GM21360 (cell line): ENCODE measurements around the gene PHLDB1.
A peak's percentile ranks its signal among the peaks of the same experiment; 100 is the strongest.
"Not testable (repeated sequence)": the region's sequence is repeated elsewhere in the genome, so short reads cannot be mapped to it uniquely, and the experiment has no call there.

Source experiments
- ATAC-seq: cut with Tn5 transposase; IDR thresholded peaks from one replicate; pipeline ENCODE4 v1.9.1; 2021; ENCODE audit warnings: mild to moderate bottlenecking, moderate library complexity; ENCODE audit not compliant: unreplicated experiment

Gene PHLDB1

GRCh38 chr11:118607401-118608359, at the start of gene PHLDB1:
TSS of gene PHLDB1 (plus strand) at chr11:118607615. CDS start at chr11:118613837, 6,222 bp downstream.
- no peak for ATAC-seq

DNA sequence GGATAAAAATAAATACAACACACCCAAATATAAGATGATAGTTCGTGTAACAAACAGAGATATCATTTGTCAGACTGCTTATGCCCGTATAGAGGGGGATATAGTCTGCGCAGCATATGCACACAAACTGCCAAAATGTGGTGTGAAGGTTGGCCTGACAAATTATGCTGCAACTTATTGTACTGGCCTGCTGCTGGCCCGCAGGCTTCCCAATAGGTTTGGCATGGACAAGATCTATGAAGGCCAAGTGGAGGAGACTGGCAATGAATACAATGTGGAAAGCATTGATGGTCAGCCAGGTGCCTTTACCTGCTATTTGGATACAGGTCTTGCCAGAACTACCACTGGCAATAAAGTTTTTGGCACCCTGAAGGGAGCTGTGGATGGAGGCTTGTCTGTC, 46.6 kb upstream of the PHLDB1 start:
- no peak for ATAC-seq

DNA sequence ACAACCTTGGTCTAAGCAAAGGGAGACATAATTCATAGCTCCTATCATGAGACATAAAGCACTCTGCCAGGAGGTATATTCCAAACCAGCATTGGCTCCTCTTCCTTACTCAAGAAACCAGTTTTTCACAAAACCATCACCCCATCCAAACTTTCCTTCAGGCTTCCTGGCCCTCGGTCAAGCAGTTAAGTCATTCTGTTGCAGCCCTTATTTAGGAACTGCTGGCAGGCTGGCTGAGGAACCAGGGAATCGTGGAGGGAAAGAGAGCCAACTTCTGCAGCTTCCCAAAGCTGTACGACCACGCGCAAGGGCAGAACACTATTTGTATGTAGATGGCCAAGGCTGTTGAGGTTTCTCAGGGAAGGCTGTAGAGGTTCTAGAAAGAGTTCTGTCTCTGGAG, 42.4 kb upstream of the PHLDB1 start:
- no peak for ATAC-seq

GRCh38 chr11:118569670-118570069, 37.7 kb upstream of the PHLDB1 start:
- no peak for ATAC-seq

GRCh38 chr11:118570787-118571186, 36.6 kb upstream of the PHLDB1 start:
- ATAC-seq, result no peak

DNA sequence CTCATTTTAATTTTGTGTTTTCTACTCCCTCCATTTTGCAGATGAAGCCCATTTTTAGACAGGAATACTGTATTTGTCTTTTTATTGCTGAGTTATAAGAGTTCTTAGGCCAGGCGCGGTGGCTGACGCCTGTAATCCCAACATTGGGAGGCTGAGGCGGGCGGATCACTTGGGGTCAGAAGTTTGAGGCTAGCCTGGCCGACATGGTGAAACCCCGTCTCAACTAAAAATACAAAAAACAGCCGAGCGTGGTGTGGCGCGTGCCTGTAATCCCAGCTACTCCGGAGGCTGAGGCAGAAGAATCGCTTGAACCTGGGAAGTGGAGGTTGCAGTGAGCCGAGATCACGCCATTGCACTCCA, 35.7 kb upstream of the PHLDB1 start:
- ATAC-seq, result peak; percentile 21

DNA sequence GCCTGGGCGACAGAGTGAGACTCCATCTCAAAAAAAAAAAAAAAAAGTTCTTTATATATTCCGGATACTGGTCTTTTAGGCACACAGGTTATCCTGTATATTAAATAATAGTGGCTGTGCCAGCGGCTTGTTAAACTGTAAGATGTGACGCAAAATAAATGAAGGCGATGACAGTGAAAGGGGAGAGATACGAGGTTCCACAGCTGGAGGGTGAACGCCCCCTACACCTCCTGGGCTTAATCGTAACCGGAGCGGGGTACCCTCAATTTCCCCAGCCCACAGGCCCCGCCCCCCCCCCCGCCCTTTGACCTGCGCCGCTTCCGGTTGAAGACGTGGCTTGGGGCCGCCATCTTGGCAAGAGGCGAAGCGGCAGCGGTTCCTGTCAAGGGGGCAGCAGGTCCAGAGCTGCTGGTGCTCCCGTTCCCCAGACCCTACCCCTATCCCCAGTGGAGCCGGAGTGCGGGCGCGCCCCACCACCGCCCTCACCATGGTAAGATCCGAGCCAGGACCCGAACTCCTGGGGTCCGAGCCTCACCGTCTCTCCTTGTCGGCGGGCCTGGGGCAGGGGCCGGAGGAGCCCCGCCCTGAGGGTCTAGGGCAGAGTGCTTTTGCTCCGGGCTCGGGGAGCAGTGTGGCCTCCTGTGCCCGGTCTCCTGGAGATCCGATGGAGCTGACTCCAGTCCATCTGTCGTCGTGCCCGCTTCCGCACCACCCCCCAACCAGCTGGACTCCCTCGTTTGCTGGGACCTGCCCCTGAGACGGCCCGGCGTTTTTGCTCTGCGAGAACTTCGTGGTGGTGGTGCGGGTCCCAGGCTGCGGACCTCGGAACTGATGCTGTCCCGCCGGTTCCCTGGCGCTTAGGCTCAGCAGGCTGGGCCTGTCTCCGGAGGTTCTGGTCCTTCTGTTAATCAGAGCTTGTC, 35.1 kb upstream of the PHLDB1 start, which contains the start of gene ARCN1:
Gene ARCN1, plus strand, starts transcription at position 349 of the 920 bp plus-strand sequence. Its CDS starts 139 bp downstream, at position 488.
- ATAC-seq, result peak; percentile 58

DNA sequence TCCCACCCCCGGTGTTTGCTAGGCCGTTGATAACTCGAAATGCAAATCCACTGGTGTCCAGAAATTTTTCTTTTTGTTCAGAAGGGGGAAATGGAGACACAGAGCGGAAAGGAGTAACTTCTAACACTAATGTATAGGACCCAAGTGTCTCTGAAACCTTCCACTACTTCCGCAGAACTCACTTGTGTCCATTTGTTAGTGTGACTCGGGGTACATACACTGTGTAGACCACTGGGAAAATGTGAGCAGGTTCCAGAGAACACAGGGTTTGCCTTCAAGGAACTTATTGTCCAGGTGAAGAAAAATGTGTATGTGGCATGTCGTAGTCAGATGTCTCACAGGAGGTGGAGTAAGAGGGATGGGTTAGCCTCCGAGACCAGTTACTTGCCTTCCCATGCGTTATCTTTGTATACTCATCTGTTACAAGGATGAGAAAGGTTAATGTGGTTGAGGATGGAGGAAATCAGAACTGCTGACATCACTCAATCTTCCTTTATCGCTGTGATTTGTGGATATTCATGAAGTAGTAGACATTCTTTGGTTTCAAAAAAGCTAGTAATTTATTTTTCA, 34.3 kb upstream of the PHLDB1 start:
- peak; percentile 16 for ATAC-seq

DNA sequence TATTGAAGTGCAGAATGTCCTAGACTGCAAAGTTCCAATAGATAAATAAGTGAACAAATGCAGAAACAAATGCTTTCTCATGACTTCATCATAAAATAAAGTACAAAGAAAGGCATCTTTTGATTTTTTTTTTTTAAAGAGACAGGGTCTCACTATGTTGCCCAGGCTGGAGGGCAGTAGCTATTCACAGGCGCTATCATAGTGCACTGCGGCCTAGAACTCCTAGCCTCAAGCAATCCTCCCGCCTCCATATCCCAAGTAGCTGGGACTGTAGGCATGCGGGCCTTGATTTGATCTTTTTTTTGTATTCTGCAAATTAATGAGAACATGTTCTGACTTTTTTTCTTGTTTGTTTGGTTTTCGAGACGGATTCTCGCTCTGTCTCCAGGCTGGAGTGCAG, 32.8 kb upstream of the PHLDB1 start:
- ATAC-seq, result no peak

GRCh38 chr11:118577995-118578394, 29.4 kb upstream of the PHLDB1 start:
- not testable (repeated sequence) for ATAC-seq

DNA sequence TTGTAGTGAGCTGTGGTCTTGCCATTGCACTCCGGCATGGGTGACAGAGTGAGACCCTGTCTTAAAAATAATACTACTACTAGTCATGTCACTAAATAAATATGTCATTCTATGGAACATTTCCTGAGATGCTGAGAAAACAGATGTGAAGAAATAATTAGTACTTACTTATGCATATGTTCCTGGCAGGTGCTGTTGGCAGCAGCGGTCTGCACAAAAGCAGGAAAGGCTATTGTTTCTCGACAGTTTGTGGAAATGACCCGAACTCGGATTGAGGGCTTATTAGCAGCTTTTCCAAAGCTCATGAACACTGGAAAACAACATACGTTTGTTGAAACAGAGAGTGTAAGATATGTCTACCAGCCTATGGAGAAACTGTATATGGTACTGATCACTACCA, 26.4 kb upstream of the PHLDB1 start:
- ATAC-seq, result no peak

DNA sequence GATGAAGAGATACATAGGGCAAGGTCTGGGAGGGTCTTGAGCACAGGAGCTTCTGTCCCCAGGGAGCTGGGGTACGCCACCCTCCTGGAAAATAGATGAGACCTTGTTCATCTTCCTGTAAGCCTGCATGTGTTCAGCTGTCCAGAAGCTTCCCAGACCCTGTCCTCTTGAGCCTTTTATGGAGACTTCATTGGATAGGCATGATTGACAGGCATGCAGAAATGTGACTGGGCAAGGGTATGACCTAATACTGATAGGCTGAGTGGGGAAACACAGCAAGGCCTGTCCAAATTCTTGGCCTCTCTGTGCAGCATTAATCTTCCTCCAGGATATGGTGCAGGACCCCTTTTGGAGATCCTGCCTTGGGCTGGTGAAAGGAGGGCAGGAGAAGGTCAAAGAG, 19.5 kb upstream of the PHLDB1 start:
- no peak for ATAC-seq

DNA sequence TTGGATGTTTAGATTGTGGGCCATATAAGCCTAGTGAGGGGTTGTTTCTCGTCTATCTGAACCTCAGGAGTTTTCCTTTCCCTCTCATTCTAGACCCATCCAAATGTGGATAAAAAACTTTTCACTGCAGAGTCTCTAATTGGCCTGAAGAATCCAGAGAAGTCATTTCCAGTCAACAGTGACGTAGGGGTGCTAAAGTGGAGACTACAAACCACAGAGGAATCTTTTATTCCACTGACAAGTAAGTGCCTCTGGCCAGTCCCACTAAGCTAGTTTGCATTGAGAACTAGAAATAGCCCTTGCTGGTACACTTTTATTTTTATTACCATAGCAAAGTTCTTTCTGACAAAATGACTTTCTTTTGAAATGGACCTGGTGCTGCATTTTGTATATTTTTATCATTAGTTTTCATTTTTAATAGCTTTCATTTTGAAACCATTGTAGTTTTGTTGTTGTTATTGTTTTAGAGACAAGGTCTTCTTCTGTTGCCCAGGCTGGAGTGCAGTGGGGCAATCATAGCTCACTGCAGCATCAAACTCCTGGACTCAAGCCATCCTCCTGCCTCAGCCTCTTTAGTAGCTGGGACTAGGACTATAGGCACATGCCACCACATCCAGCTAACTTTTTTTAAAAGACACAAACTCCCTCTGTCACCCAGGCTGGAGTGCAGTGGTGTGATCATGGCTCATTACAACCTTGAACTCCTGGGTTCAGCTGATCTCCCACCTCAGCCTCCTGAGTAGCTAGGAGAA, 14.6 kb upstream of the PHLDB1 start:
- ATAC-seq, result no peak

DNA sequence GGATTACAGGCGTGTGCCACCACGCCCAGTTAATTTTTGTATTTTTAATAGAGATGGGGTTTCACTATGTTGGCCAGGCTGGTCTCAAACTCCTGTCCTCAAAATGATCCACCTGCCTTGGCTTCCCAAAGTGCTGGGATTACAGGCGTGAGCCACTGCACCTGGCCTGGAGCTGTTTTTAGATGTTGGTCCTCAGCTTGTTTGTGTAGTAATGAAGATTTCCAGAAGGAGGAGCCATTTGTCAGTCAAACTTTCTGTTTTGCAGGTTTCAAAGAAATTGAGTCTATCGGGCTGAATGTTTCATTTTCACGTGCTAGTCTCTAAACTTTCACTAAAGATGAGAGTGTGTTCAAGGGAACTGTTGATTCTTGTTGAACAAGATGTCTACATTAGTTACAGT, 12.4 kb upstream of the PHLDB1 start:
- not testable (repeated sequence) for ATAC-seq

DNA sequence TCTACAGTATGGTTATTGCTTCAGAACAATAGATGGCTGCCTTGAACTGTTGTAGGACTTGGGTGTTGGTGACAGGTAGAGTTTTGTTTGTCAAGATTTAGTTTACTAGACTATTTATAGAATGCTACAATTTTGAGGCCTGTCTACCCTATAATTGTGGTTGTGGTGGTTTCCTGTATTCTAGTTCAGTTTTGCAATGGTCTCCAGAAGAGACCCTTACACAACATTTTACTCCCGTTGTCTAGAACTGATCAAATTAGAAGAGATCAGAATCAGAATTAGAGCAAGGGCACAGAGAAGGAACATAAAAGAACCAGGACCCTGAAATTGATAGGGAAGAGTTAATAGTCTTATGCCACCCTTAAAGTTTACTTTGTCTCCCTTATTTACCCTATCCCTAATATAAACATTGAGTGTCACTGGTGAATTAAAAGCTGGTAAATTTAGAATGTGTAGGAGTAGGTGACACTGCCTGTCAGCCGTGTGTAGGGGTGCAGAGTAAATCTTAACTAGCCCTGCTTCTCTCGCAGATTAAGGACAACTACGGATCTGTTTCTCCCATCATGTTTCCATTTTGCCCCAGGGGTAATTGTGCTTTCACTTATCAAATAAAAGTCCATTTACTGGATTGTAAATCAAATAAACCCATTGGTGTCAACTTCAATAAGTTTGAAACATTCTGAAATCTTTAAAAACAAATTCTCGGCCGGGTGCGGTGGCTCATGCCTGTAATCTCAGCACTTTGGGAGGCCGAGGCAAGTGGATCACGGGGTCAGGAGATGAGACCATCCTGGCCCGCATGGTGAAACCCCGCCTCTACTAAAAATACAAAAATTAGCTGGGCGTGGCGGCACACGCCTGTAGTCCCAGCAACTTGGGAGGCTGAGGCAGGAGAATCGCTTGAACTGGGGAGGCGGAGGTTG, 10.9 kb upstream of the PHLDB1 start:
- ATAC-seq, result no peak

GRCh38 chr11:118597556-118597955, 9.9 kb upstream of the PHLDB1 start:
- ATAC-seq, result no peak

DNA sequence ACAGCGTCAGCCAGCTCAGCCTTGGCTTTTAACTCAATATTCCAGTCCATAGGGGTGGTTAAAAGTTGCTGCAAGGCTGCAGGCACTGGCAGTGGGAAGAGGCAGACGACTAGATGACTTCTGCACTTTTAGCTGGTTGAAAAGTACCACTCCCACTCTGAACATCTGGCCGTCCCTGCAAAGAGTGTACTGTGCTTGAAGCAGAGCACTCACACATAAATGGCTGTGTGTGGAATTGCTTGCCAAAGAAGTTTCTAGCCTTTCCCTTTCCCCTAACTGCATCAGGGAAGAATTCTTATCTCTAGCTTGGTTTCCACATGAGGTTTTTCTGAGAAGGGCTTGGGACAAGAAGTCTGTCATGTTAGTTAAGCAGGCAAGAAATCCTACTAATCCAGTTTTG, 5.1 kb upstream of the PHLDB1 start:
- no peak for ATAC-seq

GRCh38 chr11:118603709-118604108, 3.7 kb upstream of the PHLDB1 start:
- not testable (repeated sequence) for ATAC-seq

DNA sequence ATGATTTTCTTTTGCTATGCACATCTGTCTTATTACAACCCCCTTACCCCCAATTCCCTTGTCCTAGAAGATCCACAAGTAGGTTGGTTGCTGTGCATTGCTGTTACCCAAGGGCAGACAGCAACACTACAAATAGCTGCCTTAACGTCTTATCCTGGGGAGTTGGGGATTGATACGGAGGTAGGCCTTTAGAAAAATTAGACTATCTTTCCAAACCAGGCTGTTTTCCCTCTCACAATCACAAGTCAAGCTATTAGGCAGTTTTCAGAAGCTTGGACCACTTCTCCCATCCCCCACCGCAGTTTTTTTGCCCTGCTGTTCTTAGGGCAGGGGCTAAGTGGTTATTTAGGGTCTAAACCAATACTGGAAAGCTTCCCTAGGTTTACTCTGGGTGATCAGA, 2.8 kb upstream of the PHLDB1 start:
- no peak for ATAC-seq
